ENCODE results near the gene ASAP3. TPM values are rescaled to one million over a fixed set of nuclear protein-coding genes. Genes with fewer than 3 reads are reported as not detected.

ASAP3 gene
- total and polyA plus RNA-seq, 2 of the 13 experiments (the other 11 are each of a cell fraction or from before 2014, with no cell fraction given): 32.6 to 37.0 TPM

DNA sequence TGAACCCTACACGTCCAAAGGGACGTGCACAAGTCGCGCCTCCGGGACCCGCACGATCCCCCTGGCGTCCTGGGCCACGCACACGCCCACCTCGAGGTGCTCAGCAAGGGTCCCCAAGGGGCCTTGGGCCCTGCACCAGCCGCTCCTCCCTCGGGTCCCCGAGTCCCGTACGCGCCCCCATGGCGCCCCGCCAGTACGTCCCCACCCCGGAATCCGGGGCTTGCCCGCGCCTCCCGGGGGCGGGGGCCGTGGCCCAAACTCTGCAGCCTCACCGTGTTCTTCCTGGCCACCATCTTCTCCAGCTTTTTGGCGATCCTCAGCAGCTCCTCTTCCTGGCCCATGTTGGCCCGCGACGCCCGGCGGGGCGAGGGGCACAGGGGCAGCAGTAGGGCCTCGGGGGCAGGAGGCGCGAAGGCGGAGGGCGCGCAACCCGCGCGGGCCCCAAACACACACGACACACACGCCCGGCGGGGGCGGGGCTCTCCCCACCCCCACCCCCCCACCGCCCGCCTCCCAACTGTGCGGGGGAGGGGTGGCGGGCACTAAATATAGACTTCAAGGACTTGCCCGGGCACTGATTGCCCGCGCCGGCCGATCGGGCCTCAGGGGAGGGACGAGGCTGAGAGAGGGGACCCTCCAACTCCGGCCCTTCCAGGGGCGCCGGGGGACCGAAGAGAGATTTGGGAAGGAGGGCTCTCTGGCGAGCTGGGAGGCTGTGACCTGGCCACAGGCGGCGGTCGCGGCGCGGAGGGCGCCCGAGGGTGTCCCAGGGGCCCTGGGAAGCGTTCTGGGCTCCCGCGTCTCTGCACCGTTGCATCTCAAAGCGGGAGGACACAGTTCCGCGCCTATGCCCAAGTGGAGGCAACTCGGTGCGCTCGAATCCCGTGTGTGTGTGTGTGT lies 59.4 kb downstream of the ASAP3 start, which contains the start of gene TCEA3 (continued):
- TF ChIP-seq ZNF510 (CRISPR knock-in tag; IDR thresholded peaks at IDR 0.05; ENCODE audit: low read depth) (no peak), PCBP1 (IDR thresholded peaks at IDR 0.05; ENCODE audit: borderline replicate concordance, low read depth, low read length) (no peak), MEIS1 (CRISPR knock-in tag; IDR thresholded peaks at IDR 0.05; ENCODE audit: borderline replicate concordance) (no peak), ZNF639 (CRISPR knock-in tag; conservative IDR thresholded peaks at IDR 0.05) (no peak), ZNF713 (CRISPR knock-in tag; IDR thresholded peaks at IDR 0.05) (no peak), FOSL2 (CRISPR knock-in tag; IDR thresholded peaks at IDR 0.05) (no peak), CCAR2 (optimal IDR thresholded peaks at IDR 0.05; ENCODE audit: low read depth, low read length) (no peak), SOX6 (IDR thresholded peaks at IDR 0.05) (no peak), SOX6 (CRISPR knock-in tag; IDR thresholded peaks at IDR 0.05) (0 out of 2 replicates have a peak, but pooled peaks have one; percentile 12), CEBPG (CRISPR knock-in tag; IDR thresholded peaks at IDR 0.05) (no peak), GTF2F1 (IDR thresholded peaks at IDR 0.05; ENCODE audit: low read length) (no peak), ZNF83 (CRISPR knock-in tag; IDR thresholded peaks at IDR 0.05; ENCODE audit: borderline replicate concordance) (0 out of 2 replicates have a peak, but pooled peaks have one; percentile 47), ZNF800 (CRISPR knock-in tag; IDR thresholded peaks at IDR 0.05) (no peak), ZNF577 (CRISPR knock-in tag; IDR thresholded peaks at IDR 0.05; ENCODE audit: borderline replicate concordance, low read depth) (no peak), MED1 (CRISPR knock-in tag; IDR thresholded peaks at IDR 0.05) (no peak; the same call in 1 of the 2 replicates), ZNF317 (CRISPR knock-in tag; IDR thresholded peaks at IDR 0.05) (0 out of 2 replicates have a peak, but pooled peaks have one; percentile 19), ARNT (IDR thresholded peaks at IDR 0.05) (no peak)
- TF ChIP-seq, protein P1, sequence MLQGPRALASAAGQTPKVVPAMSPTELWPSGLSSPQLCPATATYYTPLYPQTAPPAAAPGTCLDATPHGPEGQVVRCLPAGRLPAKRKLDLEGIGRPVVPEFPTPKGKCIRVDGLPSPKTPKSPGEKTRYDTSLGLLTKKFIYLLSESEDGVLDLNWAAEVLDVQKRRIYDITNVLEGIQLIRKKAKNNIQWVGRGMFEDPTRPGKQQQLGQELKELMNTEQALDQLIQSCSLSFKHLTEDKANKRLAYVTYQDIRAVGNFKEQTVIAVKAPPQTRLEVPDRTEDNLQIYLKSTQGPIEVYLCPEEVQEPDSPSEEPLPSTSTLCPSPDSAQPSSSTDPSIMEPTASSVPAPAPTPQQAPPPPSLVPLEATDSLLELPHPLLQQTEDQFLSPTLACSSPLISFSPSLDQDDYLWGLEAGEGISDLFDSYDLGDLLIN (CRISPR knock-in tag; IDR thresholded peaks at IDR 0.05; ENCODE audit: borderline replicate concordance): no peak
- TF ChIP-seq, protein P2, sequence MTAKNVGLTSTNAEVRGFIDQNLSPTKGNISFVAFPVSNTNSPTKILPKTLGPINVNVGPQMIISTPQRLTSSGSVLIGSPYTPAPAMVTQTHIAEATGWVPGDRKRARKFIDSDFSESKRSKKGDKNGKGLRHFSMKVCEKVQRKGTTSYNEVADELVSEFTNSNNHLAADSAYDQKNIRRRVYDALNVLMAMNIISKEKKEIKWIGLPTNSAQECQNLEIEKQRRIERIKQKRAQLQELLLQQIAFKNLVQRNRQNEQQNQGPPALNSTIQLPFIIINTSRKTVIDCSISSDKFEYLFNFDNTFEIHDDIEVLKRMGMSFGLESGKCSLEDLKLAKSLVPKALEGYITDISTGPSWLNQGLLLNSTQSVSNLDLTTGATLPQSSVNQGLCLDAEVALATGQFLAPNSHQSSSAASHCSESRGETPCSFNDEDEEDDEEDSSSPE (CRISPR knock-in tag; IDR thresholded peaks at IDR 0.05): peak; percentile 82
- TF ChIP-seq, protein P3, sequence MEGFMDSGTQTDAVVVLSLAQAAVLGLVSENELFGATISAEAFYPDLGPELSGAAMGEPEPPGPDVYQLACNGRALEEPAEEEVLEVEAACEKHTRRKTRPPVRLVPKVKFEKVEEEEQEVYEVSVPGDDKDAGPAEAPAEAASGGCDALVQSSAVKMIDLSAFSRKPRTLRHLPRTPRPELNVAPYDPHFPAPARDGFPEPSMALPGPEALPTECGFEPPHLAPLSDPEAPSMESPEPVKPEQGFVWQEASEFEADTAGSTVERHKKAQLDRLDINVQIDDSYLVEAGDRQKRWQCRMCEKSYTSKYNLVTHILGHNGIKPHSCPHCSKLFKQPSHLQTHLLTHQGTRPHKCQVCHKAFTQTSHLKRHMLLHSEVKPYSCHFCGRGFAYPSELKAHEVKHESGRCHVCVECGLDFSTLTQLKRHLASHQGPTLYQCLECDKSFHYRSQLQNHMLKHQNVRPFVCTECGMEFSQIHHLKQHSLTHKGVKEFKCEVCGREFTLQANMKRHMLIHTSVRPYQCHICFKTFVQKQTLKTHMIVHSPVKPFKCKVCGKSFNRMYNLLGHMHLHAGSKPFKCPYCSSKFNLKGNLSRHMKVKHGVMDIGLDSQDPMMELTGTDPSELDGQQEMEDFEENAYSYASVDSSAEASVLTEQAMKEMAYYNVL (CRISPR knock-in tag; IDR thresholded peaks at IDR 0.05; ENCODE audit: borderline replicate concordance): no peak

All from HepG2 (cell line).